H9 (cell line): ENCODE results near the gene TBC1D26. TPM values are rescaled to one million over a fixed set of nuclear protein-coding genes. Genes with fewer than 3 reads are reported as not detected.
"Not testable (repeated sequence)": the region's sequence is repeated elsewhere in the genome, so short reads cannot be mapped to it uniquely, and the experiment has no call there.

Experiments used
- DNase-seq: peaks from one replicate; pipeline ENCODE4 v3.0.0-alpha.2; 2017
- H2AFZ ChIP-seq: one replicate; pipeline ENCODE4 v1.6.1; 2013; ENCODE audit warnings: mild to moderate bottlenecking, low read length, control low read depth, moderate library complexity
- H2AK5ac ChIP-seq: 2 replicates; pipeline ENCODE4 v1.6.1; 2013; ENCODE audit warnings: low read length, control low read depth, mixed read lengths; ENCODE audit not compliant: insufficient read length
- H2BK120ac ChIP-seq: one replicate; pipeline ENCODE4 v1.6.1; 2013; ENCODE audit warnings: low read depth, mild to moderate bottlenecking, low read length, control low read depth, inconsistent platforms; ENCODE audit not compliant: poor library complexity, severe bottlenecking
- H2BK12ac ChIP-seq: 2 replicates; pipeline ENCODE4 v1.6.1; 2013; ENCODE audit warnings: low read length, control low read depth, mixed read lengths, low read depth; ENCODE audit not compliant: insufficient read length
- H2BK15ac ChIP-seq: 2 replicates; pipeline ENCODE4 v1.6.1; 2013; ENCODE audit warnings: low read depth, low read length, control low read depth
- H2BK20ac ChIP-seq: one replicate; pipeline ENCODE4 v1.6.1; 2013; ENCODE audit warnings: low read depth, mild to moderate bottlenecking, low read length, control low read depth, inconsistent platforms; ENCODE audit not compliant: poor library complexity, severe bottlenecking
- H2BK5ac ChIP-seq: 2 replicates; pipeline ENCODE4 v1.6.1; 2013; ENCODE audit warnings: low read length, control low read depth, mixed read lengths; ENCODE audit not compliant: insufficient read length
- H3K14ac ChIP-seq: 2 replicates; pipeline ENCODE4 v1.6.1; 2013; ENCODE audit warnings: low read length, control low read depth; ENCODE audit not compliant: insufficient read depth
- H3K18ac ChIP-seq: 2 replicates; pipeline ENCODE4 v1.6.1; 2013; ENCODE audit warnings: low read depth, mild to moderate bottlenecking, mixed read lengths, low read length, control low read depth; ENCODE audit not compliant: insufficient read length
- H3K23ac ChIP-seq: 2 replicates; pipeline ENCODE4 v1.6.1; 2013; ENCODE audit warnings: low read length, control low read depth, mixed read lengths, low read depth; ENCODE audit not compliant: insufficient read length
- H3K23me2 ChIP-seq: 2 replicates; pipeline ENCODE4 v1.6.1; 2013; ENCODE audit warnings: low read depth, mild to moderate bottlenecking, mixed read lengths, low read length, control low read depth; ENCODE audit not compliant: insufficient read length, poor library complexity, severe bottlenecking
- H3K27ac ChIP-seq: 2 replicates; pipeline ENCODE4 v1.5.1; 2013; ENCODE audit warnings: low read length, control low read depth, mixed read lengths, low read depth; ENCODE audit not compliant: insufficient read length
- H3K27me3 ChIP-seq: 2 replicates; pipeline ENCODE4 v1.6.1; 2013; ENCODE audit warnings: low read length, control low read depth, inconsistent platforms; ENCODE audit not compliant: insufficient read depth
- H3K4ac ChIP-seq: 2 replicates; pipeline ENCODE4 v1.6.1; 2013; ENCODE audit warnings: low read depth, mild to moderate bottlenecking, control low read depth, inconsistent platforms, low read length, moderate library complexity
- H3K4me1 ChIP-seq: 2 replicates; pipeline ENCODE4 v1.6.1; 2013; ENCODE audit warnings: low read length, control low read depth, inconsistent platforms; ENCODE audit not compliant: insufficient read depth
- H3K4me2 ChIP-seq: 2 replicates; pipeline ENCODE4 v1.6.1; 2013; ENCODE audit warnings: low read length, control low read depth, mixed read lengths; ENCODE audit not compliant: insufficient read length, insufficient read depth
- H3K56ac ChIP-seq: 2 replicates; pipeline ENCODE4 v1.6.1; 2013; ENCODE audit warnings: low read depth, mild to moderate bottlenecking, mixed read lengths, low read length, control low read depth; ENCODE audit not compliant: insufficient read length
- H3K79me1 ChIP-seq: 2 replicates; pipeline ENCODE4 v1.6.1; 2013; ENCODE audit warnings: low read depth, mild to moderate bottlenecking, moderate library complexity, low read length, control low read depth, inconsistent platforms; ENCODE audit not compliant: insufficient read depth, poor library complexity, severe bottlenecking
- H3K79me2 ChIP-seq: 2 replicates; pipeline ENCODE4 v1.6.1; 2013; ENCODE audit warnings: low read length, control low read depth, inconsistent platforms; ENCODE audit not compliant: insufficient read depth
- H3K9ac ChIP-seq: 2 replicates; pipeline ENCODE4 v1.6.1; 2013; ENCODE audit warnings: low read length, control low read depth, mixed read lengths; ENCODE audit not compliant: insufficient read length; ENCODE audit errors: extremely low read depth
- H3K9me3 ChIP-seq: one replicate; pipeline ENCODE4 v1.6.1; 2013; ENCODE audit warnings: low read depth, low read length, inconsistent platforms; ENCODE audit not compliant: control insufficient read depth
- H3T11ph ChIP-seq: one replicate; pipeline ENCODE4 v1.6.1; 2013; ENCODE audit warnings: mild to moderate bottlenecking, low read length, control low read depth, inconsistent platforms
- H4K20me1 ChIP-seq: one replicate; pipeline ENCODE4 v1.6.1; 2013; ENCODE audit not compliant: control insufficient read depth, insufficient read length, insufficient read depth
- H4K5ac ChIP-seq: 2 replicates; pipeline ENCODE4 v1.6.1; 2013; ENCODE audit warnings: low read depth, mild to moderate bottlenecking, mixed read lengths, low read length, control low read depth; ENCODE audit not compliant: insufficient read length
- H4K8ac ChIP-seq: replicated peaks from 2 replicates; pipeline ENCODE4 v1.6.1; 2013; ENCODE audit warnings: low read length, control low read depth, mixed read lengths, low read depth; ENCODE audit not compliant: insufficient read length
- H4K91ac ChIP-seq: 2 replicates; pipeline ENCODE4 v1.6.1; 2013; ENCODE audit warnings: low read depth, mild to moderate bottlenecking, moderate library complexity, mixed read lengths, low read length, control low read depth; ENCODE audit not compliant: insufficient read length
- H3K27ac Mint-ChIP-seq, 3 experiments: 2 replicates in 2 of 3; 3 replicates in 1 of 3; pipeline ENCODE4 v1.8.0; 2020 to 2021; ENCODE audit warnings: mixed read lengths in 3 of 3, mild to moderate bottlenecking in 1 of 3, moderate library complexity in 1 of 3
- H3K27me3 Mint-ChIP-seq: 2 replicates; pipeline ENCODE4 v1.8.0; 2021; ENCODE audit warnings: low read depth, mild to moderate bottlenecking, moderate library complexity, mixed read lengths
- H3K36me3 Mint-ChIP-seq, 3 experiments: 2 replicates in 2 of 3; 3 replicates in 1 of 3; pipeline ENCODE4 v1.8.0; 2020 to 2021; ENCODE audit warnings: low read depth in 3 of 3, mixed read lengths in 3 of 3; ENCODE audit not compliant: insufficient read depth in 1 of 3
- H3K4me1 Mint-ChIP-seq, 2 experiments: 2 replicates each; pipeline ENCODE4 v1.8.0; 2020; ENCODE audit warnings: mixed read lengths in 2 of 2
- H3K4me3 Mint-ChIP-seq, 2 experiments: 2 replicates in 1 of 2; 3 replicates in 1 of 2; pipeline ENCODE4 v1.8.0; 2020 to 2021; ENCODE audit warnings: mild to moderate bottlenecking in 2 of 2, mixed read lengths in 2 of 2, moderate library complexity in 1 of 2
- H3K9me3 Mint-ChIP-seq, 2 experiments: 2 replicates in 1 of 2; 3 replicates in 1 of 2; pipeline ENCODE4 v1.8.0; 2020; ENCODE audit warnings: mild to moderate bottlenecking in 2 of 2, mixed read lengths in 2 of 2, moderate library complexity in 1 of 2
- WGBS: extraction: QIAGEN DNeasy Blood & Tissue Kit; methylation state at CpG from one replicate; pipeline ENCODE4 v1.1.7; 2013; ENCODE audit warnings: missing lambda C conversion rate, low lambda C conversion rate, mixed read lengths; ENCODE audit not compliant: insufficient read length; ENCODE audit errors: extremely low coverage; 5-methylcytosine and 5-hydroxymethylcytosine counted together
- total RNA-seq: library from RNA; stranded (reverse); gene quantifications from 2 replicates; pipeline ENCODE4 v1.2.1, GENCODE V29; 2021

Gene TBC1D26
- total RNA-seq, 1 experiment from 2014 or later: 0.83 TPM

DNA sequence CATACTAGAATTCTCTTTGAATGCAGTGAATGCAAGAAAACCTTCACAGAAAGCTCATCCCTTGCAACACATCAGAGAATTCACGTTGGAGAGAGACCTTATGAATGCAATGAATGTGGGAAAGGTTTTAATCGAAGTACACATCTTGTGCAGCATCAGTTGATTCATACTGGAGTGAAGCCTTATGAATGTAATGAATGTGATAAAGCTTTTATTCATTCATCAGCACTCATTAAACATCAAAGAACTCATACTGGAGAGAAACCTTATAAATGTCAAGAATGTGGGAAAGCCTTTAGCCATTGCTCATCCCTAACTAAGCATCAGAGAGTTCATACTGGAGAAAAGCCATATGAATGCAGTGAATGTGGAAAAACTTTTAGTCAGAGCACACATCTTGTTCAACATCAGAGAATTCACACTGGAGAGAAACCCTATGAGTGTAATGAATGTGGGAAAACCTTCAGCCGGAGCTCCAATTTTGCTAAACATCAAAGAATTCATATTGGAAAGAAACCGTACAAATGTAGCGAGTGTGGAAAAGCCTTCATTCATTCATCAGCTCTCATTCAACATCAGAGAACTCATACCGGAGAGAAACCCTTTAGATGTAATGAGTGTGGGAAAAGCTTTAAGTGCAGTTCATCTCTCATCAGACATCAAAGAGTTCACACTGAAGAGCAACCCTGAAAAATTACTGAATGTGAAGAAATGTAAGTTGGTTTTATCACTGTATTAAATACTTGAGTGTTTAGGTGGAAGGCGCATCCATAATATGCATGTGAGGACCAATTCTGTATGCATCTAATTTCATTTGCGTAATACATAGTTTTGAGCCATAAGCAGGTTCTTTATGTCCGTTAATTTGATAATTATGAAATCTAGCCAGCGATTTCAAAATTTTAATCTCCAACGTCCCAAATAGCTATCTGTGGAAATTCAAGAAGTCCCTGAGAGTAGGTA is 15.2 kb upstream of the TBC1D26 start:
- not testable (repeated sequence) for H3T11ph ChIP-seq, H2BK20ac ChIP-seq, H3K79me2 ChIP-seq, H4K5ac ChIP-seq, H3K27ac Mint-ChIP-seq, H3K23ac ChIP-seq, H3K27ac ChIP-seq, H3K4me3 Mint-ChIP-seq, H3K4me1 Mint-ChIP-seq, H2BK15ac ChIP-seq, H2BK120ac ChIP-seq, H2AK5ac ChIP-seq, H2BK5ac ChIP-seq, H3K4me2 ChIP-seq, H3K27me3 ChIP-seq, H2AFZ ChIP-seq, H4K20me1 ChIP-seq, DNase-seq, H3K56ac ChIP-seq, H3K79me1 ChIP-seq, H3K27me3 Mint-ChIP-seq, H2BK12ac ChIP-seq, H3K14ac ChIP-seq, H4K8ac ChIP-seq, H4K91ac ChIP-seq, H3K4me1 ChIP-seq, H3K4ac ChIP-seq, H3K18ac ChIP-seq, H3K23me2 ChIP-seq, H3K9ac ChIP-seq
- Mint-ChIP-seq H3K36me3 (peaks cover 60 to 82% (median 74%) of the 10 kb centered on the region in 3 experiments), H3K9me3 (peaks cover 62 to 63% of the 10 kb centered on the region in 2 experiments)
- WGBS: no CpG with 5 or more reads among the region's 11 CpGs
- H3K9me3 ChIP-seq: peaks cover 22% of the 10 kb centered on the region

DNA sequence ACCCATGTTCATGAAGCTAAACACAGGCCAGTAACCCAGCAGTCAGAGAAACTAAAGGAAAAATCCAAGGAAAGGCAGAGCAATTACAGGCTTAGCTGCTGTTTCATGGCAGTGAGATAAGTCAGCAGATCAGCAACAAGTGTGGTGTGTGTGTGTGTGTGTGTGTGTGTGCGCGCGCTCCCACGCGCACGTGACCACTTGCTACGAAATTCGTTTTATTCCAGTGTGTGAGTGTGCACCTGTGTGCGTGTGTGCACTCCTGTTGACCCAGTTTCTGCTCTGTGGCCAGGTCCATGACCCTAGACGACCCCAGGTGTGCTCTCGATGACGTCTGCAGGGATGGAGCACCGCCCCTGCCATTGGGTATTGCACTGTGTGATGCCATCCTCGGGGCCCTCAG is 1.5 kb upstream of the TBC1D26 start:
- H3K4me1 Mint-ChIP-seq, H4K20me1 ChIP-seq, H2BK120ac ChIP-seq, H3K14ac ChIP-seq, H3K23me2 ChIP-seq, H3T11ph ChIP-seq, H3K9me3 ChIP-seq, H4K91ac ChIP-seq, H3K79me2 ChIP-seq, H3K18ac ChIP-seq, H3K27me3 Mint-ChIP-seq, H2BK15ac ChIP-seq, H2BK20ac ChIP-seq, H3K9me3 Mint-ChIP-seq, H3K27ac ChIP-seq, H3K4me1 ChIP-seq, H4K5ac ChIP-seq, H3K27me3 ChIP-seq, H2AFZ ChIP-seq, H2AK5ac ChIP-seq, H3K4me2 ChIP-seq, H3K4me3 Mint-ChIP-seq, H3K23ac ChIP-seq, H2BK12ac ChIP-seq, H2BK5ac ChIP-seq, H3K9ac ChIP-seq, H3K79me1 ChIP-seq, H3K4ac ChIP-seq, H3K56ac ChIP-seq, H3K36me3 Mint-ChIP-seq, DNase-seq, H4K8ac ChIP-seq, H3K27ac Mint-ChIP-seq: not testable (repeated sequence)
- no CpG with 5 or more reads among the region's 14 CpGs for WGBS
